Naive B cell (primary cell): ENCODE measurements around the gene MEOX1. TPM values are rescaled to one million over a fixed set of nuclear protein-coding genes. Genes with fewer than 3 reads are reported as not detected.
A peak's percentile ranks its signal among the peaks of the same experiment; 100 is the strongest.

ENCODE experiments used
- ATAC-seq, 2 donors: fragments of 150-1000 bp; cut with Tn5 transposase; 2 replicates each; pipeline ENCODE4 v1.10.0; 2021; ENCODE audit warnings: low read depth in 2 of 2, mild to moderate bottlenecking in 2 of 2, moderate library complexity in 2 of 2
- DNase-seq: peaks from one replicate; pipeline ENCODE4 v3.0.0; 2022
- H3K27ac Mint-ChIP-seq, 6 donors: one replicate each; pipeline ENCODE4 v1.8.0; 2020 to 2022; ENCODE audit warnings: mild to moderate bottlenecking in 6 of 6, mixed read lengths in 6 of 6, moderate library complexity in 5 of 6, inconsistent platforms in 2 of 6
- H3K27me3 Mint-ChIP-seq, 3 donors: one replicate each; pipeline ENCODE4 v1.8.0; 2021 to 2022; ENCODE audit warnings: mixed read lengths in 3 of 3, mild to moderate bottlenecking in 1 of 3
- H3K36me3 Mint-ChIP-seq, 2 donors: one replicate each; pipeline ENCODE4 v1.8.0; 2020 to 2022; ENCODE audit warnings: mixed read lengths in 2 of 2, inconsistent platforms in 1 of 2, mild to moderate bottlenecking in 1 of 2
- H3K4me1 Mint-ChIP-seq, 3 donors: one replicate each; pipeline ENCODE4 v1.8.0; 2020 to 2022; ENCODE audit warnings: mixed read lengths in 3 of 3, inconsistent platforms in 1 of 3, mild to moderate bottlenecking in 1 of 3, moderate library complexity in 1 of 3
- H3K4me3 Mint-ChIP-seq, 8 donors: one replicate each; pipeline ENCODE4 v1.8.0; 2020 to 2022; ENCODE audit warnings: mild to moderate bottlenecking in 8 of 8, mixed read lengths in 8 of 8, moderate library complexity in 8 of 8, inconsistent platforms in 2 of 8
- H3K9me3 Mint-ChIP-seq, 7 donors: one replicate each; pipeline ENCODE4 v1.8.0; 2020 to 2022; ENCODE audit warnings: mixed read lengths in 7 of 7, mild to moderate bottlenecking in 5 of 7, inconsistent platforms in 2 of 7, moderate library complexity in 1 of 7
- polyA plus RNA-seq, 6 donors: library from polyadenylated mRNA; unstranded; fragments of 300-500 nt; fragmentation: Illumina TruSeq; gene quantifications; one replicate each; pipeline ENCODE4 v1.2.3, GENCODE V29; 2021; ENCODE audit warnings: low read depth in 6 of 6

MEOX1 gene
- polyA plus RNA-seq, 6 donors from 2014 or later = 0.12 TPM; not detected in 5

DNA sequence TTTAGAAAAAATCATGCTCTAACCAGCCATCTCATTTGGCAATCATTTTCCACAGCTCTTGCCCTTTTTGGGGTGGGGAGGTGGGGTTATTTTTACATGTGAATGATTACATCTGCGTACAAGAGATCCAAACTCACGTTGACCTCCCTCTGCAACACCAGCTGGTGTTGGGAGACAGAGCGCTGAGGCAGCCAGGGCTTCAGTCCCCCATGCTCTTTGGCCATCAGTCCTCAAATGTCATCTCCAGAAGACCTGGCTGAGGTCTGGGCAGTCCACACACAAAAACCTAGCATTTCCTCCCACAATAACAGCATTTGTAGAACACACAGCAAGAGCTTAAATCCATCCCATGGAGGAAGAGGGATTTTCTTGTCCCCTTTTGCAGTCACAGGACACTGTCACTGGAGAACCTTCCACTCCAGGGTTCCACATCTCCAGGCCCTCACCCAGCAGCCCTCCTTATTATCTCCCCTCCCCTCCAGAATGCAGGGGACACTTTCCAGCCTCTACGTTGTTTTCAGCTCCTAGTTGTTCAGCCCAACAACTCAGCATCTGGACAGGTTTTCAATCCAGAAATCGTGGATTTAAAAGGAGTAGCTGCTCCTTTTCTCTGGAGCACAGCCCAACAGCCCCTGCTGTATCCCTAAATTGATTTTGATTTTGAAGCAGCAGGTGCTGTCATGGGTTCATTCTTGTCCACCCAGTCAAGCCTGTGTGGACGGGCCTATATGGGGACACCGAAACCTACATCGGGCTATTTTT lies 21.1 kb downstream of the MEOX1 start:
- Mint-ChIP-seq H3K36me3 (no peaks in the 10 kb centered on the region), H3K4me3 (peak overlapping the region in 1 of 8 donors; percentile 15), H3K9me3 (no peaks in the 10 kb centered on the region), H3K27ac (peak overlapping the region in 1 of 6 donors; percentile 72), H3K27me3 (peaks cover 24 to 50% (median 47%) of the 10 kb centered on the region in 3 donors), H3K4me1 (peaks cover 0 to 3% (median 0%) of the 10 kb centered on the region in 3 donors)
- no peak for DNase-seq
- no peak for ATAC-seq

DNA sequence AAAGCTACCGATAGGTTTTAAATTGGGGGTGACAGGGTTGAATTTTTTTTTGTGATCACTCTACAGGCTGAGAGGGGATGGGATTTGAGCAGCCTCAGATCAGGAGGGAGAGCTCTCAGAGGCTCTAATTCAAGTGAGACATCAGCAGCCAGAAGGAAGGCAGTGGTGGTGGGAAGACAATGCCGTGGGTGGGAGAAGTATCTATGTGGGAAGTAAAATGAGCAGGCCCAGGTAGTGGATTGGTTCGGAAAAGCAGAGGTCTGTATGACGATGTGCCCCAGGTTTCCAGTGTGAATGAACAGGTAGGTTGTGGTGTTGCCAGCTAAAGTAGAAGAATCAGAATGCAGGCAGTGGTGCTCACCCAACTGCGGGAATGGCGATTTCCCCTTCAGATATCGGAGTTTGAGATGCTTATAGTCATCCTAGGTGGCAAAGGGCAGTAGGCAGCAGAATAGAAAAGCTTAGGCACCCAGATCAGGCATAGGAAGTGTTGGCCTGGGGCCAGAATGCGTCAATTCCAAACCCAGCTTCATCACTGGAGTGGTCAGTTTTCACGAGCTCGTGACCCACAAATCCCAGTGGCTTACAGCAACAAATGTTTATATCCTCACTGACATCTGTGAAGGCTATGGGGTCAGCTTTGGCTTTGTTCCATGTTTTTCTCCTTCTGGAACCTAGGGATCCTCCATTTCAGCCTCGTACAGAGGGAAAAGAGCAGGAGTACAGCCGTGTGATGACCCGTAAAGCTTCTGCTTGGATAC lies 24.0 kb downstream of the MEOX1 start:
- peak overlapping the region in 1 of 6 donors; percentile 74 for H3K27ac Mint-ChIP-seq
- H3K27me3 Mint-ChIP-seq = peaks cover 14 to 57% (median 48%) of the 10 kb centered on the region in 3 donors
- no peaks in the 10 kb centered on the region for H3K36me3 Mint-ChIP-seq
- no peak overlapping the region for H3K4me3 Mint-ChIP-seq
- peaks cover 0 to 3% (median 0%) of the 10 kb centered on the region in 3 donors for H3K4me1 Mint-ChIP-seq
- DNase-seq (no peak), ATAC-seq (no peak)
- H3K9me3 Mint-ChIP-seq = no peaks in the 10 kb centered on the region

DNA sequence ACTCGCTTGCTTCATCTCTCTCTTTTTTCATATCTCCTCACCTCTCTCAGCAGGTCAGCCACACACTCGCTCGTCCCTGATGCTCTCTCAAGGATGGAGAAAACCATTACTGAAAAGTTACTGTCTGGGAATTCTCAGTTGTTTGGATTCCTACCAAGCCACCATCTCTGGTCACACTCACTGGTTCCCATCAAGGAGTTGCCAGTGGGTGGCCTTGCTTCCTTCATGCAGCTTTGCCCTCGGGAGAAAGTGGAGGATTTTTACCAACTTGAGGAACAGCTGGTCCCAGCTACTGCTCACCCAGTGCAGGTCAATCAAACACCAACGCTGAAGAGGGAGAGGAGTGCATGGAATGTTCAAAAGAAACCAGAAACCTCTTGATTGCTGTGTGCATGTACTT lies 25.3 kb downstream of the MEOX1 start:
- Mint-ChIP-seq H3K4me1 (peaks cover 0 to 3% (median 0%) of the 10 kb centered on the region in 3 donors), H3K27ac (no peak overlapping the region), H3K27me3 (peaks cover 14 to 49% (median 46%) of the 10 kb centered on the region in 3 donors), H3K4me3 (no peak overlapping the region), H3K36me3 (no peaks in the 10 kb centered on the region), H3K9me3 (no peaks in the 10 kb centered on the region)
- no peak for DNase-seq
- ATAC-seq = no peak

DNA sequence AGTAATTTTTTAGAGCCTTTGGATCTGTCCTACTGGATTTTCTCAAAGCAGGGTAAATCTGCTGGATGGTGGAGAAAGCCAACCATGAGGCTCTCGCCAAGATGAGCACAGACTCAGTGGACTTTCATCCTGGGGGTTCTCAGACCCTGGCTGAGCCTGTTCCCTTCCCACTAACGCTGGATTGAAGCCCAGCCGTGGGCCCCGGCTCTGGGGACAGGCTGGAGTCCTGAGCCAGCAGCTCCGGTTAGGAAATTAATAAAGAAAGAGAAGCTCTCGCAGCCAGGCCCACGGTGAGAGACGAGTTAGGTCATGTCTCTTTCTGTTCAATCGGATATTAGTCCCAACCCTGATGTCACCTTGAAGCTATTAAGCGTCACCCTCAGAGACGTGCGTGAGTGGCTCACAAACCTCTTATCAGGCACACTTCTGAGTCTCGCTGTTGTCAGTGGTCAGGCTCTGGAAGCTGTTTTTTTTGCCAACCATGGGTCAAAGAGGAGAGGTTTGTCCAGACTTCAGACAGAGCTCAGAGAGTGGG lies 27.1 kb downstream of the MEOX1 start:
- no peaks in the 10 kb centered on the region for H3K36me3 Mint-ChIP-seq
- H3K4me1 Mint-ChIP-seq = peaks cover 0 to 3% (median 0%) of the 10 kb centered on the region in 3 donors
- H3K27ac Mint-ChIP-seq = no peak overlapping the region
- no peak overlapping the region for H3K4me3 Mint-ChIP-seq
- peaks cover 16 to 56% (median 48%) of the 10 kb centered on the region in 3 donors for H3K27me3 Mint-ChIP-seq
- no peak for DNase-seq
- peaks cover 0 to 2% (median 0%) of the 10 kb centered on the region in 7 donors for H3K9me3 Mint-ChIP-seq
- ATAC-seq = no peak

DNA sequence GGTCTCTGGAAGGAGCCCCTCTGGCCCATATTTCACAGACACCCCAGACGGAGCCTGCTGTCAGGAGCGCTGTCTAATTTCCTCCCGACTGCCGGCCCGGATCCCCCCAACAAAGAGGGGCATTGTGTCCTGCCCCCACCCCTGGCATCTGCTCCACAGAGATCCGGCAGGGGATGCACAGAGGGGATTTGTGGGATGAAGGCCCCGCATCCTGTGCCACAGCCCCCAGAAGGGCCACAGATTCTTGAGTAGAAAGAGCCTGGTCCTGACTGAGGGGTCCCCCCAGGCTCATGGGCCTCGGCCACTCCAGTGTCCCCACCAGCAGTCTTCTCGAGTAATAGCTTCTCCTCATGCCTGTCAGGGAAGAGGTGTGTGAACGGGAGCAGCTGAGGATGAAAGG lies 29.5 kb downstream of the MEOX1 start:
- no peak overlapping the region for H3K27ac Mint-ChIP-seq
- peaks cover 0 to 2% (median 0%) of the 10 kb centered on the region in 7 donors for H3K9me3 Mint-ChIP-seq
- no peaks in the 10 kb centered on the region for H3K36me3 Mint-ChIP-seq
- no peaks in the 10 kb centered on the region for H3K4me1 Mint-ChIP-seq
- ATAC-seq = no peak
- H3K4me3 Mint-ChIP-seq = no peak overlapping the region
- H3K27me3 Mint-ChIP-seq = peaks cover 19 to 66% (median 46%) of the 10 kb centered on the region in 3 donors
- no peak for DNase-seq

DNA sequence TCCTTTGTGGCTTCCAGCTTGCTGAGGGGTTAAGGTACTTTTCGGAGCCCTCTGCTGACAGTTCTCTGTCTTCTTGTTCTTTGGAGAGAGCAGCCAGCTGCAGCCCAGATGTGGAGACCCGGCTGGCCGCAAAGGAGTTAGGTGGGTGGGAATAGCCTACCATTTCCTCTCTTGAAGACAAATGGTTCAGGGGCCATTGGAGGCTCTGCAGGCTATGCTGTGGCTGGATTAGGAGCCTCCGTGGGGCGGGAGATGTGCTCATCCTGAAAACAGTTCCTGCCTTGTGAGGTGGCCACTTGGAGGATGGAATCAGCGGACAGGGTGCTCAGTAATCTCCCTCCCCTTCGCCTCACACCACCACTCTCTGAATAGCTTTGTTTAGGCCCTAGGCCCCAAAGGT lies 30.3 kb downstream of the MEOX1 start:
- ATAC-seq = no peak
- Mint-ChIP-seq H3K4me1 (no peaks in the 10 kb centered on the region), H3K27me3 (peaks cover 17 to 64% (median 43%) of the 10 kb centered on the region in 3 donors), H3K36me3 (no peaks in the 10 kb centered on the region), H3K9me3 (peaks cover 0 to 2% (median 0%) of the 10 kb centered on the region in 7 donors), H3K27ac (no peak overlapping the region), H3K4me3 (no peak overlapping the region)
- no peak for DNase-seq

DNA sequence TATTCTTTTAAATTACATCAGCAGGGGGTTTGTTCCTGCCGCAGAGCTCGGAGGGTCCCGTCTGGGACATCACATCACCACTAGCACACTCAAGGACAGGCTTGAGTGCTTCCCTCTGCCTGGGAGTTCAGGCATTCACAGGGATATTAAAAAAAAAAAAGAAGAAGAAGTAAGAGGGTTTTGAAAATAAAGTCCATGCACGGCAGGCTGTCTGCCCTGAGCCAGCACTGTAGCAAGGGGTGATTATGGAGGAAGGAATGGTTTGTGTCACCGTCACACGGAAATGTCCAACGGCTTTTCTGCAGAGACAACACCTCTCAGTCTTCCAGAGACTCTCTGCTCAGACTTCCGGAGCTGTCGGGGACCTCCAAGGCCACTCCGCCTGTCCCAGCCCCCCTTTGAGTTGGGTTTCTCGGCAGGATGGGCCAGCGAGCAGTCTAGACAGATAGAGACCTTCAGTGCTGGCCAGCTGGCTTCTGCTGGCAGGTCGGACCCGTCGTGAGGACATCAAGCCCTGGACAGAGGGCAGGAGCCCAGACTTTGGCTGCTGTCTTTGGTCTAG lies 33.6 kb downstream of the MEOX1 start:
- DNase-seq (no peak), ATAC-seq (no peak)
- Mint-ChIP-seq H3K27ac (no peak overlapping the region), H3K4me1 (no peaks in the 10 kb centered on the region), H3K9me3 (peaks cover 0 to 2% (median 0%) of the 10 kb centered on the region in 7 donors), H3K27me3 (peaks cover 24 to 58% (median 49%) of the 10 kb centered on the region in 3 donors), H3K4me3 (no peak overlapping the region), H3K36me3 (no peaks in the 10 kb centered on the region)

DNA sequence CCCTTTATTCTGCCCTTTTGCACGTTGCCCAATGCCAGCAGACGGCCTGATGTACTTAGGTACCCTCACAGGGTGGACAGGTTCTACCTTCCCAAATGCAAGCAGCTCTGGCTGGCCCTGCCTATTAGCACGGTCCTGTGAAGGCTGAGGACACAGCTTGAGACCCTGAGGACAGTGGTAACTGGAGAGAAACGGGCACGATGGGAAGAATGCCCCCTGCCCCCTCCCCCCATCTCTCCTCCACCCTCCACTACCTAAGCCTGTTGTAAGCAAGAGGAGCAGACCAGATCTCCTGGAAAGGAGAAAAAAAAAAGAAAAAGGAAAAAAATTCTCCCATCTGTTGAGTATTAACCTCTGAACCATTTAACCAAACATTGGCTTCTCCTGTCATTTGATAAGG lies 34.1 kb downstream of the MEOX1 start:
- DNase-seq = no peak
- H3K27ac Mint-ChIP-seq = no peak overlapping the region

DNA sequence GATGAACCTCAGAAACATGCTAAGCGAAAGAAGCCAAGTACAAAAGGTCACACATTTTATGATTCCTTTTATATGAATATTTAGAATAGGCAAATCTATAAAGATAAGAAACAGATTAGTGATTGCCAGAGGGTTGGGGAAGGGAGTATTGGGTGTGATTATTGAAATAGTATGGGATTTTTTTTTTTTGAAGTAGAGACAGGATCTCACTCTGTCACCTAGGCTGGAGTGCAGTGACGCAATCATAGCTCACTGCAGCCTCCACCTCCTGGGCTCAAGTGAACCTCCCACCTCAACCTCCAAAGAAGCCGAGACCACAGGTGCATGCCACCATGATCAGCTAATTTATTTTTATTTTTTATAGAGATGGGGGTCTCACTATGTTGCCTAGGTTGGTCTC lies 35.7 kb downstream of the MEOX1 start:
- Mint-ChIP-seq H3K27me3 (peaks cover 24 to 55% (median 54%) of the 10 kb centered on the region in 3 donors), H3K36me3 (no peaks in the 10 kb centered on the region), H3K27ac (no peak overlapping the region), H3K9me3 (peaks cover 0 to 2% (median 0%) of the 10 kb centered on the region in 7 donors), H3K4me1 (no peaks in the 10 kb centered on the region), H3K4me3 (no peak overlapping the region)
- DNase-seq = no peak
- no peak for ATAC-seq

More for the DNA sequence above, 34.1 kb downstream of the MEOX1 start:
- Mint-ChIP-seq H3K4me3 (no peak overlapping the region), H3K36me3 (no peaks in the 10 kb centered on the region), H3K4me1 (no peaks in the 10 kb centered on the region), H3K27me3 (peaks cover 24 to 56% (median 49%) of the 10 kb centered on the region in 3 donors), H3K9me3 (peaks cover 0 to 2% (median 0%) of the 10 kb centered on the region in 7 donors)
- no peak for ATAC-seq

DNA sequence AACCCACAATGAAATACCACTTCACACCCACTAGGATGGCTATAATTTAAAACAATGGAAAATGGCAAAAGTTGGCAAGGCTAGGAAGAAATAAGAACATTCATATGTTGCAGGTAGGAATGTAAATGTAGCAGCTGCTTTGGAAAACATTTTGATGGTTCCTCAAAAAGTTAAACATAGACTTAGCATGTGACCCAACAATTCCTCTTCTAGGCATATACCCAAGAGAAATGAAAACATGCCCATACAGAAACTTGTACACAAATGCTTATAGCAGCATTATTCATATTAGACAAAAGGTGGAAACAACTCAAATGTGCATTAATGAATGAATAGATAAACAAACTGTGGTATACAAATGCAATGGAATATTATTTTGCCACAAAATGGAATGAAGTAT lies 36.1 kb downstream of the MEOX1 start:
- Mint-ChIP-seq H3K27ac (no peak overlapping the region), H3K9me3 (peaks cover 0 to 2% (median 0%) of the 10 kb centered on the region in 7 donors), H3K36me3 (no peaks in the 10 kb centered on the region), H3K4me1 (no peaks in the 10 kb centered on the region), H3K4me3 (no peak overlapping the region), H3K27me3 (peaks cover 24 to 54% (median 54%) of the 10 kb centered on the region in 3 donors)
- ATAC-seq = no peak
- no peak for DNase-seq

DNA sequence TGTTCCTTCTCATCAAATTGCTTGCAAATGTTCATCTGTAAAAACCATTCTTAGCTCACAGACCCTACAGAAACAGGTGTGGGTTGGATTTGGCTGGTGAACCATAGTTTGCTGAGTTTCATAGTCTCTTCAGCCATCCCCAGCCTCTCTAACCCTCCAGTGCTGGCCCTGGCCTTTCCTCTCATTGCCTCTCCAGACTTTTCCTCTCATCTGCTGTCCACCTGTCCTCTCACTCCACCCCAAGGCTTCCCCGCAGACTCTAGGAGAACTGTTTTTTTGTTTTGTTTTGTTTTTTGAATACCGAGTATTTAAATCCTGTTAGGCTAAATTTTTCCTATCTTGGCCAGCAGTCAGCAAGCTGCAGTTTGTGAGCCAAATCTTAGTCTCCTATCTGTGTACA lies 41.1 kb downstream of the MEOX1 start:
- DNase-seq (no peak), ATAC-seq (no peak)
- Mint-ChIP-seq H3K9me3 (no peaks in the 10 kb centered on the region), H3K27ac (no peak overlapping the region), H3K4me3 (no peak overlapping the region), H3K4me1 (no peaks in the 10 kb centered on the region), H3K36me3 (no peaks in the 10 kb centered on the region), H3K27me3 (peaks cover 15 to 43% (median 25%) of the 10 kb centered on the region in 3 donors)

DNA sequence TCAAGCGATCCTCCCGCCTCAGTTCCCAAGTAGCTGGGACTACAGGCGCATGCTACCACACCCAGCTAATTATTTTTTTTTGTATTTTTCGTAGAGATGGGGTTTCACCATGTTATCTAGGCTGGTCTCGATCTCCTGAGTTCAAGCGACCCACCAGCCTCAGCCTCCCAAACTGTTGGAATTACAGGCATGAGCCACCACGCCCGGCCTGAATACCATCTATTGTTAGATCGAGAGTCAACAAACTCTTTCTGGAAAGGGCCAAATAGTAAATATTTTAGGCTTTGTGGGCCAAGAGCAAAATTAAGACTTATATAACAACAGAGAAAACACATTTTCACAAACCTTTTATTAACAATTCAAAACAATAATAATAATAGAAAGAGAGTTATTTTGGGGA lies 41.6 kb downstream of the MEOX1 start:
- Mint-ChIP-seq H3K36me3 (no peaks in the 10 kb centered on the region), H3K27me3 (peaks cover 15 to 43% (median 21%) of the 10 kb centered on the region in 3 donors), H3K9me3 (no peaks in the 10 kb centered on the region), H3K27ac (no peak overlapping the region), H3K4me3 (no peak overlapping the region), H3K4me1 (no peaks in the 10 kb centered on the region)
- no peak for ATAC-seq
- DNase-seq = no peak

DNA sequence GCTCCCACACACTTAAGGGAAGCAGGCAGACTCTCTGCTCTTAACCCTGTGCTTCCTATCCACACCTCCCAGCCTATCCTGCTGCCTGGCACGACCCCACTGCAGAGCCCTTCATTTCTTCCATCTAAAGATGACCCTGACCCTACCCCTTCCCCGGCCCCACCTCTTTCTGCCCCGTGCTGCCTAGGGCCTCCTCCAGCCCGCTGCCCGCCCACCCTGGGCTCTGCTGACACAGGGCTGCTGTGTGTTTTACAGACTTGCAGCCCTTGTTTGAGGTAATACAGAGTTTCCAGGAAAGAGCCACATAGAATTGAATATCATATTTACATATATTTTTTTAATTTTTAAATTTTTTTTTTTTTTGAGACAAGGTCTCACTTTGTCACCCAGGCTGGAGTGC lies 42.0 kb downstream of the MEOX1 start:
- H3K4me1 Mint-ChIP-seq = no peaks in the 10 kb centered on the region
- ATAC-seq = no peak
- H3K27ac Mint-ChIP-seq = no peak overlapping the region
- no peak overlapping the region for H3K4me3 Mint-ChIP-seq
- H3K36me3 Mint-ChIP-seq = no peaks in the 10 kb centered on the region
- H3K9me3 Mint-ChIP-seq = no peaks in the 10 kb centered on the region
- no peak for DNase-seq
- H3K27me3 Mint-ChIP-seq = peaks cover 10 to 44% (median 17%) of the 10 kb centered on the region in 3 donors
